HL-60 (cell line): ENCODE results near the gene BUB1.

ENCODE experiments used
- CTCF ChIP-seq: IDR thresholded peaks from one replicate; pipeline ENCODE4 v1.5.1; 2011; ENCODE audit warnings: low read length, control low read depth, inconsistent platforms; ENCODE audit not compliant: insufficient read depth
- POLR2AphosphoS5 ChIP-seq: IDR thresholded peaks from 2 replicates; pipeline ENCODE4 v1.6.1; 2012; ENCODE audit warnings: low read depth
- REST ChIP-seq: IDR thresholded peaks from 2 replicates; pipeline ENCODE4 v1.6.1; 2012; ENCODE audit warnings: low read depth; ENCODE audit not compliant: insufficient replicate concordance

- TF ChIP-seq CTCF (no peak), POLR2AphosphoS5 (no peak), REST (no peak)
These were observed 4.4 kb upstream of the BUB1 start for GRCh38 chr2:110682267-110682666.
